ENCODE data around the gene UFD1. TPM values are rescaled to one million over a fixed set of nuclear protein-coding genes. Genes with fewer than 3 reads are reported as not detected.

Gene UFD1
- total and polyA plus RNA-seq, 8 donors: 3.8 to 86.6 (median 51.3) TPM

GRCh38 chr22:19516378-19517170 lies 37.6 kb upstream of the UFD1 start:
- TF ChIP-seq POLR2AphosphoS5 (IDR thresholded peaks at IDR 0.05) (no peak), EP300 (IDR thresholded peaks at IDR 0.05) (no peak), POLR2A (IDR thresholded peaks at IDR 0.05) (no peak)
- 88 to 97% (median 94%) methylated on average over 10 to 19 of the region's 19 CpGs for WGBS, 5 donors
- Histone ChIP-seq H3K9me3 (no peaks in the 10 kb centered on the region), H3K4me1 (no peaks in the 10 kb centered on the region), H3K4me3 (no peak overlapping the region), H3K27ac (no peak overlapping the region), H3K27me3 (no peaks in the 10 kb centered on the region), H3K36me3 (no peaks in the 10 kb centered on the region)
- DNase-seq: no peak
- intact Hi-C loops (cut with DNase I; ENCODE audit: low total_unique reads): no loop called here

GRCh38 chr22:19515654-19516377 lies 36.8 kb upstream of the UFD1 start:
- no peak for DNase-seq
- H3K9me3 ChIP-seq: no peaks in the 10 kb centered on the region
- H3K36me3 ChIP-seq: no peaks in the 10 kb centered on the region
- no peak overlapping the region for H3K4me3 ChIP-seq
- no peaks in the 10 kb centered on the region for H3K4me1 ChIP-seq
- H3K27me3 ChIP-seq: no peaks in the 10 kb centered on the region
- H3K27ac ChIP-seq: no peak overlapping the region
- TF ChIP-seq EP300 (IDR thresholded peaks at IDR 0.05): no peak
- TF ChIP-seq POLR2A (IDR thresholded peaks at IDR 0.05): no peak
- TF ChIP-seq CTCF (IDR thresholded peaks at IDR 0.05): no peak
- no peak for TF ChIP-seq POLR2AphosphoS5 (IDR thresholded peaks at IDR 0.05)
- 92 to 96% (median 95%) methylated on average over 12 of the region's 12 CpGs for WGBS, 5 donors
- intact Hi-C loops (cut with DNase I; ENCODE audit: low total_unique reads): no loop called here

- intact Hi-C loops (cut with DNase I; ENCODE audit: low total_unique reads): no loop called here
- TF ChIP-seq POLR2AphosphoS5 (IDR thresholded peaks at IDR 0.05) (no peak), CTCF (IDR thresholded peaks at IDR 0.05) (no peak), POLR2A (IDR thresholded peaks at IDR 0.05) (no peak), EP300 (IDR thresholded peaks at IDR 0.05) (no peak)
- Histone ChIP-seq H3K27ac (no peak overlapping the region), H3K27me3 (no peaks in the 10 kb centered on the region), H3K4me1 (no peaks in the 10 kb centered on the region), H3K36me3 (no peaks in the 10 kb centered on the region), H3K4me3 (no peak overlapping the region), H3K9me3 (no peaks in the 10 kb centered on the region)
- DNase-seq: peak in 1 of 2 donors; percentile 21
- 88 to 92% (median 89%) methylated on average over 13 to 14 of the region's 14 CpGs for WGBS, 5 donors
Measured at GRCh38 chr22:19514831-19515565, 36.0 kb upstream of the UFD1 start.

GRCh38 chr22:19513823-19514222 lies 34.8 kb upstream of the UFD1 start:
- Histone ChIP-seq H3K9me3 (no peaks in the 10 kb centered on the region), H3K36me3 (no peaks in the 10 kb centered on the region), H3K4me1 (no peaks in the 10 kb centered on the region), H3K27ac (no peak overlapping the region), H3K27me3 (no peaks in the 10 kb centered on the region), H3K4me3 (no peak overlapping the region)
- WGBS, 5 donors: 46 to 79% (median 50%) methylated on average over 2 of the region's 2 CpGs
- TF ChIP-seq POLR2AphosphoS5 (IDR thresholded peaks at IDR 0.05): no peak
- no peak for TF ChIP-seq POLR2A (IDR thresholded peaks at IDR 0.05)
- no peak for TF ChIP-seq EP300 (IDR thresholded peaks at IDR 0.05)
- TF ChIP-seq CTCF (IDR thresholded peaks at IDR 0.05): no peak
- intact Hi-C loops (cut with DNase I; ENCODE audit: low total_unique reads): no loop called here
- DNase-seq: no peak
